Body of pancreas (tissue), 4 donors: ENCODE measurements around the gene USP48. TPM values are rescaled to one million over a fixed set of nuclear protein-coding genes. Genes with fewer than 3 reads are reported as not detected.

Source experiments
- ATAC-seq: fragments of 150-250 bp; one replicate; pipeline ENCODE4 v1.9.1; 2016
- DNase-seq, 4 donors: peaks; one replicate each; pipeline ENCODE4 v3.0.0-alpha.2; 2019
- H3K27ac ChIP-seq, 4 donors: fragments of 200-600 bp; sonication (generic); 1 replicate in 3 of 4; 2 replicates in 1 of 4; pipeline versions ENCODE4 v1.5.1 to v1.6.1; 2016 to 2019; ENCODE audit warnings: mild to moderate bottlenecking in 1 of 4, mixed read lengths in 1 of 4, moderate library complexity in 1 of 4
- H3K27me3 ChIP-seq, 2 donors: fragments of 200-600 bp; sonication (generic); one replicate each; pipeline ENCODE4 v1.6.0; 2016; ENCODE audit warnings: mild to moderate bottlenecking in 1 of 2
- H3K36me3 ChIP-seq, 2 donors: fragments of 200-600 bp; sonication (generic); replicated peaks in 1 of 2; 2 replicates each; pipeline ENCODE4 v1.5.1; 2016; ENCODE audit warnings: low read depth in 2 of 2; ENCODE audit not compliant: insufficient read depth in 1 of 2
- H3K4me1 ChIP-seq: fragments of 200-600 bp; sonication (generic); one replicate; pipeline ENCODE4 v1.6.0; 2016
- H3K4me3 ChIP-seq, 2 donors: fragments of 200-600 bp; sonication (generic); 1 replicate in 1 of 2; 2 replicates in 1 of 2; pipeline ENCODE4 v1.5.1; 2016 to 2019
- H3K9me3 ChIP-seq, 3 donors: fragments of 200-600 bp; sonication (generic); 1 replicate in 2 of 3; 2 replicates in 1 of 3; pipeline ENCODE4 v1.5.1; 2016
- CTCF ChIP-seq, 7 experiments: fragments of 450-650 bp in 4 of 7; fragments of 200-600 bp in 3 of 7; sonication (generic) in 3 of 7; IDR thresholded peaks; one replicate each; pipeline ENCODE4 v1.5.1; 2016 to 2019; ENCODE audit warnings: antibody characterized with exemption in 7 of 7
- POLR2A ChIP-seq, 3 donors: fragments of 450-650 bp; IDR thresholded peaks; one replicate each; pipeline ENCODE4 v1.6.1; 2016; ENCODE audit warnings: antibody characterized with exemption in 3 of 3, mild to moderate bottlenecking in 2 of 3
- WGBS, 2 donors: methylation state at CpG; one replicate each; pipeline ENCODE4 v1.1.5; 2017; 5-methylcytosine and 5-hydroxymethylcytosine counted together
- intact Hi-C: fragments of 100-400 bp; cut with DNase I; formaldehyde crosslinking; loops from one replicate; pipeline ENCODE4 v1.15.1; 2023
- total RNA-seq, 2 donors: library from RNA; depleted of rRNA; stranded (reverse); fragments of >200 nt; gene quantifications; one replicate each; pipeline ENCODE4 v1.1.0, GENCODE V29; 2016

Gene USP48
- total RNA-seq, 2 donors from 2014 or later = 25.4 to 72.9 TPM

- ATAC-seq (no peak), DNase-seq (no peak)
- intact Hi-C loops = no loop called here
- no peaks in the 10 kb centered on the region for H3K9me3 ChIP-seq
- peaks cover 3 to 17% of the 10 kb centered on the region in 2 donors for H3K36me3 ChIP-seq
- H3K4me1 ChIP-seq = no peaks in the 10 kb centered on the region
- no peak overlapping the region for H3K27ac ChIP-seq
- H3K4me3 ChIP-seq = no peak overlapping the region
- no peaks in the 10 kb centered on the region for H3K27me3 ChIP-seq
- TF ChIP-seq CTCF (IDR thresholded peaks at IDR 0.05) (no peak), POLR2A (IDR thresholded peaks at IDR 0.05) (no peak)
- WGBS, 2 donors = 94 to 98% methylated on average over 2 of the region's 2 CpGs
Measured at GRCh38 chr1:21752186-21752585, 30.8 kb downstream of the USP48 start.

GRCh38 chr1:21751281-21751680 lies 31.7 kb downstream of the USP48 start:
- no peak overlapping the region for H3K4me3 ChIP-seq
- no peak overlapping the region for H3K27ac ChIP-seq
- intact Hi-C loops = no loop called here
- DNase-seq (no peak), ATAC-seq (no peak)
- 86 to 88% methylated on average over 2 of the region's 2 CpGs for WGBS, 2 donors
- H3K9me3 ChIP-seq = no peaks in the 10 kb centered on the region
- no peaks in the 10 kb centered on the region for H3K27me3 ChIP-seq
- TF ChIP-seq CTCF (IDR thresholded peaks at IDR 0.05) = no peak
- TF ChIP-seq POLR2A (IDR thresholded peaks at IDR 0.05) = no peak
- no peaks in the 10 kb centered on the region for H3K4me1 ChIP-seq
- peaks cover 3 to 17% of the 10 kb centered on the region in 2 donors for H3K36me3 ChIP-seq

DNA sequence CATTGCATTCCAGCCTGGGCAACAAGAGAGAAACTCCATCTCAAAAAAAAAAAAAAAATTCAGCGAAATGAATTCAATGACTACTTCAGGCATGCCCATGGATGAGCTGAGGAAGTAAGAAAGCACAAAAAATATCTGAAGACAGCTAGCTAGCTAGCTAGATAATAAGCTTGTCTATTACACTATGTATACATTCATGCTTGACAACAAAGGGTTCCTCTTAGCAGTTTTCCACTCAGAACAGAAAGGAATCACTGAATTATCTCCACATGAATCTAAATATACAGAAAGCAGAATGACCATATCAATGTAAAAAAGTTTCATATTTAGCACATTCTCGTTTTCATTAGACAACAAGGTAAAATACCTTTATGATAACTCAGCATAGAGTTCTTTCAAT lies 32.1 kb downstream of the USP48 start:
- no peak overlapping the region for H3K4me3 ChIP-seq
- TF ChIP-seq POLR2A (IDR thresholded peaks at IDR 0.05) = no peak
- TF ChIP-seq CTCF (IDR thresholded peaks at IDR 0.05) = no peak
- no peak overlapping the region for H3K27ac ChIP-seq
- intact Hi-C loops = no loop called here
- H3K36me3 ChIP-seq = peaks cover 3 to 17% of the 10 kb centered on the region in 2 donors
- H3K4me1 ChIP-seq = no peaks in the 10 kb centered on the region
- ATAC-seq = no peak
- 48 to 50% methylated on average over 2 of the region's 2 CpGs for WGBS, 2 donors
- DNase-seq = no peak
- H3K27me3 ChIP-seq = no peaks in the 10 kb centered on the region
- H3K9me3 ChIP-seq = no peaks in the 10 kb centered on the region

GRCh38 chr1:21749859-21750468 lies 33.0 kb downstream of the USP48 start:
- Histone ChIP-seq H3K9me3 (no peaks in the 10 kb centered on the region), H3K36me3 (peaks cover 3 to 14% of the 10 kb centered on the region in 2 donors)
- WGBS, 2 donors = 77 to 85% methylated on average over 9 of the region's 9 CpGs

More at GRCh38 chr1:21749859-21750468, 33.0 kb downstream of the USP48 start:
- intact Hi-C loops = no loop called here
- no peaks in the 10 kb centered on the region for H3K4me1 ChIP-seq
- ATAC-seq = no peak
- no peak overlapping the region for H3K4me3 ChIP-seq
- no peaks in the 10 kb centered on the region for H3K27me3 ChIP-seq
- TF ChIP-seq CTCF (IDR thresholded peaks at IDR 0.05) (no peak), POLR2A (IDR thresholded peaks at IDR 0.05) (no peak)
- H3K27ac ChIP-seq = no peak overlapping the region
- DNase-seq = no peak
